GM12864 (cell line): Measurements from ENCODE around the gene AKAP8.

Source experiments
- DNase-seq: peaks from one replicate; pipeline ENCODE4 v3.0.0-alpha.2; 2011; ENCODE audit warnings: low read depth
- H3K4me3 ChIP-seq: 2 replicates; pipeline ENCODE4 v1.5.1; 2011; ENCODE audit warnings: mild to moderate bottlenecking, low read depth, low read length, control low read depth
- TF ChIP-seq, protein P1 (sequence below): IDR thresholded peaks from 2 replicates; pipeline ENCODE4 v1.5.1; 2011; ENCODE audit warnings: low read depth, mild to moderate bottlenecking, moderate library complexity, low read length, control low read depth, inconsistent platforms; ENCODE audit errors: missing control alignments

The AKAP8 gene

GRCh38 chr19:15321739-15322138 lies 57.8 kb downstream of the AKAP8 start:
- DNase-seq = no peak
- TF ChIP-seq, protein P1, sequence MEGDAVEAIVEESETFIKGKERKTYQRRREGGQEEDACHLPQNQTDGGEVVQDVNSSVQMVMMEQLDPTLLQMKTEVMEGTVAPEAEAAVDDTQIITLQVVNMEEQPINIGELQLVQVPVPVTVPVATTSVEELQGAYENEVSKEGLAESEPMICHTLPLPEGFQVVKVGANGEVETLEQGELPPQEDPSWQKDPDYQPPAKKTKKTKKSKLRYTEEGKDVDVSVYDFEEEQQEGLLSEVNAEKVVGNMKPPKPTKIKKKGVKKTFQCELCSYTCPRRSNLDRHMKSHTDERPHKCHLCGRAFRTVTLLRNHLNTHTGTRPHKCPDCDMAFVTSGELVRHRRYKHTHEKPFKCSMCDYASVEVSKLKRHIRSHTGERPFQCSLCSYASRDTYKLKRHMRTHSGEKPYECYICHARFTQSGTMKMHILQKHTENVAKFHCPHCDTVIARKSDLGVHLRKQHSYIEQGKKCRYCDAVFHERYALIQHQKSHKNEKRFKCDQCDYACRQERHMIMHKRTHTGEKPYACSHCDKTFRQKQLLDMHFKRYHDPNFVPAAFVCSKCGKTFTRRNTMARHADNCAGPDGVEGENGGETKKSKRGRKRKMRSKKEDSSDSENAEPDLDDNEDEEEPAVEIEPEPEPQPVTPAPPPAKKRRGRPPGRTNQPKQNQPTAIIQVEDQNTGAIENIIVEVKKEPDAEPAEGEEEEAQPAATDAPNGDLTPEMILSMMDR = no peak
- H3K4me3 ChIP-seq = no peak overlapping the region

DNA sequence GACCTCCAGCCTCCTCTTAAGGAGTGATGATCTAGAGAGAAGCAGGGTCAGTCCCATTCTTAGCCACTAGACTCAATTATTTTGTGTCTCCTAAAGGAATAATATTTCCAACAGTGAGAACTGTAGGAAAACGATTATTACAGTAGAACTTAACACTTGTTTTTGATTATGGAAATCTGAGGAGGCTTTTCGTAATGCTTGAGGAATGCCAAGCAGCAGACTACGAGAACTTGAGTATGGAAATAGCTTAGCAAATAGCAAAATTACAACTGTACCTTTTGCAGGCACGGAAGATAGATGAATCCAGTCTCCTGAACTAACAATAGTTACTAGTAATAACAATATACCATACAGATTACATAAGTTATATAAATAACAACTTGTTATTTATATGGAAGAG lies 59.5 kb downstream of the AKAP8 start:
- TF ChIP-seq, protein P1 = no peak
- no peak for DNase-seq
- no peak overlapping the region for H3K4me3 ChIP-seq

- H3K4me3 ChIP-seq = no peak overlapping the region
- TF ChIP-seq, protein P1 = no peak
- no peak for DNase-seq
Measured at GRCh38 chr19:15318241-15318691, 61.3 kb downstream of the AKAP8 start.

- H3K4me3 ChIP-seq = no peak overlapping the region
- no peak for DNase-seq
- TF ChIP-seq, protein P1 = no peak
Measured at GRCh38 chr19:15317392-15318071, 62.1 kb downstream of the AKAP8 start.

DNA sequence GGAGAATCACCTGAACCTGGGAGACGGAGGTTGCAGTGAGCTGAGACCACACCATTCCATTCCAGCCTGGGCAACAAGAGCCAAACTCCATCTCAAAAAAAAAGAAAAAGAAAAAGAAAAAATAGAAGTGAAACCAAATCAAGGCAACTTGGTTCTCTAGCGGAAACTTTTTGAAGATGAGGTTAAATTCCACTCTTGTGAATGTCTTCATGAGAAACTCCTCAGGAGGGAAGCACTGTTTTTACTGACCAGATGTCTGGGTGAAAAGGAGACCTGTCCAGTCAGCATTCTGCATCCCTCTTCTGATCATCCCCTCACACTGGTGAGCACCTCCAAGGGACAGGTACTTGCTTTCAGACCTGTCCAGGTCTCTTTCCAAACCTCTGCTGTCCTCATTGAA lies 63.1 kb downstream of the AKAP8 start:
- TF ChIP-seq, protein P1 = no peak
- no peak for DNase-seq
- no peak overlapping the region for H3K4me3 ChIP-seq

GRCh38 chr19:15315101-15315500 lies 64.5 kb downstream of the AKAP8 start:
- TF ChIP-seq, protein P1 = no peak
- no peak overlapping the region for H3K4me3 ChIP-seq
- DNase-seq = no peak
